Measurements from ENCODE around the gene TRIOBP. TPM values are rescaled to one million over a fixed set of nuclear protein-coding genes. Genes with fewer than 3 reads are reported as not detected.

The TRIOBP gene
- total RNA-seq, 1 experiment from 2014 or later = 45.7 TPM

- intact Hi-C loops (cut with micrococcal nuclease) = no loop called here
- BruUV-seq (replicated peaks) = no TSS peak
- Mint-ChIP-seq H3K4me3 (ENCODE audit: unreplicated experiment) (no peak overlapping the region), H3K9me3 (ENCODE audit: unreplicated experiment) (no peaks in the 10 kb centered on the region), H3K36me3 (ENCODE audit: insufficient read depth, unreplicated experiment) (no peaks in the 10 kb centered on the region), H3K27ac (ENCODE audit: low read depth, unreplicated experiment) (no peak overlapping the region), H3K4me1 (ENCODE audit: insufficient read depth, unreplicated experiment) (no peaks in the 10 kb centered on the region), H3K27me3 (ENCODE audit: insufficient read depth, unreplicated experiment) (no peaks in the 10 kb centered on the region)
- no peak for TF ChIP-seq CTCF (IDR thresholded peaks at IDR 0.05; ENCODE audit: unreplicated experiment)
- CTCF ChIA-PET = interaction anchor here (0.6 to 1.1 kb wide), 2 partner anchors 141 to 230 kb away, joined by 4 read pairs; no protein-coding TSS in a partner anchor
- POLR2A ChIA-PET = no interaction called here
- no peak for DNase-seq (ENCODE audit: unreplicated experiment)
Measured at GRCh38 chr22:37824674-37825641, 128.1 kb downstream of the TRIOBP start.

Other genes starting within 250 kb of the TRIOBP start
- 0.56 and 1.2 TPM in 2 replicates for gene MFNG, start 210.7 kb upstream of the TRIOBP start, total RNA-seq (2022)
- gene CARD10, start 177.6 kb upstream of the TRIOBP start, total RNA-seq (2022) = 20.6 and 22.7 TPM in 2 replicates
- gene CDC42EP1, start 136.6 kb upstream of the TRIOBP start, total RNA-seq (2022) = 86.0 and 148 TPM in 2 replicates
- not detected in 2 replicates for gene LGALS2, start 117.0 kb upstream of the TRIOBP start, total RNA-seq (2022)
- gene GGA1, start 88.2 kb upstream of the TRIOBP start, total RNA-seq (2022) = 52.7 and 59.1 TPM in 2 replicates
- 1.5 and 1.9 TPM in 2 replicates for gene SH3BP1, start 57.4 kb upstream of the TRIOBP start, total RNA-seq (2022)
- 10.3 and 10.5 TPM in 2 replicates for gene PDXP, start 38.3 kb upstream of the TRIOBP start, total RNA-seq (2022)
- 1,407 and 1,635 TPM in 2 replicates for gene LGALS1, start 21.4 kb upstream of the TRIOBP start, total RNA-seq (2022)
- 47.1 and 50.8 TPM in 2 replicates for gene NOL12, start 10.7 kb upstream of the TRIOBP start, total RNA-seq (2022)
- gene GCAT, start 110.9 kb downstream of the TRIOBP start, total RNA-seq (2022) = 21.5 and 32.8 TPM in 2 replicates
- 0.26 and 0.27 TPM in 2 replicates for gene GALR3, start 126.3 kb downstream of the TRIOBP start, total RNA-seq (2022)
- 26.0 and 26.7 TPM in 2 replicates for gene ANKRD54, start 147.3 kb downstream of the TRIOBP start, total RNA-seq (2022)
- 395 and 505 TPM in 2 replicates for gene EIF3L, start 152.4 kb downstream of the TRIOBP start, total RNA-seq (2022)
- 164 and 165 TPM in 2 replicates for gene MICALL1, start 209.2 kb downstream of the TRIOBP start, total RNA-seq (2022)

All from MCF 10A (cell line).